RPMI7951 (cell line): ENCODE measurements around the gene DHRS1. TPM values are rescaled to one million over a fixed set of nuclear protein-coding genes. Genes with fewer than 3 reads are reported as not detected.
"Not testable (repeated sequence)": the region's sequence is repeated elsewhere in the genome, so short reads cannot be mapped to it uniquely, and the experiment has no call there.

Experiments used
- DNase-seq: peaks from one replicate; pipeline ENCODE4 v3.0.0-alpha.2; 2012; ENCODE audit warnings: low read depth
- total RNA-seq: library from RNA; depleted of rRNA; stranded (reverse); fragments of >200 nt; shearing (Covaris generic); gene quantifications from 2 replicates; pipeline ENCODE4 v1.2.3, GENCODE V29; 2014; rRNA removed

Gene DHRS1
- total RNA-seq, 1 experiment from 2014 or later = 12.6 TPM

GRCh38 chr14:24247422-24247821 is 52.2 kb downstream of the DHRS1 start:
- DNase-seq = no peak

DNA sequence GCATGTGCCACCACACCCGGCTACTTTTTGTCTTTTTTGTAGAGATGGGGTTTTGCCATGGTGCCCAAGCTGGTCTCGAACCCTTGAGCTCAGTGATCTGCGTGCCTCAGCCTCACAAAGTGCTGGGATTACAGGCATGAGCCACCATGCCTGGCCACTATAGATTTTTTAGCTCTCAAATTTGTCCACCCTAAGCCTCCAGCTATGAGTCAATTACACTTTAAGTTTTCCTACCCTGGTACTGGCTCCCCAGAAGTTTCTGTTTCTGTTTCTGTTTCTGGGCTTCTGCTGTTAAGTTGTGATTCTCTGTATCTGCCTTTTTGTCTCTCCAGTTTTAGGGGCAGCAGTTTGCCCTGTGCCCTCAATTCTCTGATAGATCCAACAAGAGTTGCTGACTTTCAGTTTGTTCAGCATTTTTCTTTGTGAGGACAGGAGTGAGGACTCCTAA is 52.8 kb downstream of the DHRS1 start:
- DNase-seq = peak; percentile 19

- not testable (repeated sequence) for DNase-seq
These were observed 54.2 kb downstream of the DHRS1 start for GRCh38 chr14:24245350-24245749.

DNA sequence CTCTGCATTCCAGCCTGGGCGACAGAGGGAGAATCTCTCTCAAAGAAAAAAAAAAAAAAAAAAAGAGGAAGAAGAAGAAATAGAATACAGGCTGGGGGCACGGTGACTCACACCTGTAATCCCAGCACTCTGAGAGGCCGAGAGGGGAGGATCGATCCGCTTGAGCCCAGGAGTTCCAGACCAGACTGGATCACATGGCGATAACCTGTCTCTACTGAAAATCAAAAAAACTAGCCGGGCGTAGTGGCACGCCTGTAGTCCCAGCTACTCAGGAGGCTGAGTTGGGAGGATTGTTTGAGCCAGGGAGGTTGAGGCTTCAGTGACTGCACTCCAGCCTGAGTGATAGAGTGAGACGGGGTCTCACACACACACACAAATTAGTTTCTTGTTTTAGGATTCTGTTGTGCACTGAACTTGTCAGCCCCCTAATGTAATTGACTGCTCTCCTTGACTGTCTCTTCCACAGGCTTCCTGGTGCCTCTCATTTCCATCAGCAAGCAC is 56.2 kb downstream of the DHRS1 start:
- DNase-seq = peak; percentile 30

DNA sequence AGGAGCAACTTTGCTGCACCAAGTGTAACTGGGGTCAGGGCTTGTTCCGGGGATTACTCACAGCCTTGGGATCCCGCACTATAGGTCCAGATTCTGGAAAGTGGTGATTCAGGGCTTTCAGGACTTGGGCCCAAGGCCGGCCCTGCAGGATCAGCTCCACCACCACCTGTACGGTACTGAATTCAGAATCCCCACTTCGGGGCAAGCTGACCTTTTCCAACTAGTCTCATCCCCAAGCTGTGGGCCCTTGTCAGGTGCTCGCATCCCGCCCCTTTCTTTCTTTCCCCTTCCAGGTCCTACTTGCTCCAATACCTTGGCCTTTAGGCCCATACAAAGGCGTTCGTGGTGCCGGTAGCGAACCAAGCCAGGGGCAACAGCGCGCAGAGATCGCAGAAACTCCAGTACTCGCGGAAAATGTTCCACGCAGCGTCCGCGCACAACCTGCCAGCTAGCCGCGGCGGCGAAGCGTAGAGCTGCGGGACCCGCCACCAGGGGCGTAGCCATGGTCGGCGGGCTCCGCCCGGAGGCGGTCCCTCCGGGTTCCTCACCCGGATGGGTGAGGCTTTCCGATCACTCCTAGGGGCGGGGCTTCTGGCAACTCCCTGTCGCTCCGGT is 57.6 kb downstream of the DHRS1 start:
- peak; percentile 89 for DNase-seq

Other genes with a start within 250 kb of the DHRS1 start
- under 0.01 and 0.12 TPM in 2 replicates for gene CARMIL3, start 247.8 kb downstream of the DHRS1 start, total RNA-seq
- not detected in 2 replicates for gene CPNE6, start 228.2 kb downstream of the DHRS1 start, total RNA-seq
- 12.3 and 12.5 TPM in 2 replicates for gene PCK2, start 205.5 kb downstream of the DHRS1 start, total RNA-seq
- gene DCAF11, start 185.0 kb downstream of the DHRS1 start, total RNA-seq = 42.9 and 57.1 TPM in 2 replicates
- 0.60 and 1.5 TPM in 2 replicates for gene NRL, start 184.8 kb downstream of the DHRS1 start, total RNA-seq
- 0.20 TPM in 1 of 2 replicates, not detected in the other for gene FITM1, start 169.1 kb downstream of the DHRS1 start, total RNA-seq
- gene PSME1, start 163.6 kb downstream of the DHRS1 start, total RNA-seq = 294 and 310 TPM in 2 replicates
- 25.8 and 32.6 TPM in 2 replicates for gene EMC9, start 158.2 kb downstream of the DHRS1 start, total RNA-seq
- gene PSME2, start 153.2 kb downstream of the DHRS1 start, total RNA-seq = 237 and 262 TPM in 2 replicates
- 28.5 and 37.8 TPM in 2 replicates for gene RNF31, start 152.3 kb downstream of the DHRS1 start, total RNA-seq
- 39.3 and 54.4 TPM in 2 replicates for gene IRF9, start 138.5 kb downstream of the DHRS1 start, total RNA-seq
- gene REC8, start 127.7 kb downstream of the DHRS1 start, total RNA-seq = 0.39 and 1.1 TPM in 2 replicates
- 22.9 and 30.9 TPM in 2 replicates for gene IPO4, start 111.0 kb downstream of the DHRS1 start, total RNA-seq
- gene TM9SF1, start 104.3 kb downstream of the DHRS1 start, total RNA-seq = 52.5 and 69.2 TPM in 2 replicates
- not detected in 2 replicates for gene TSSK4, start 94.1 kb downstream of the DHRS1 start, total RNA-seq
- 13.5 and 39.7 TPM in 2 replicates for gene CHMP4A, start 86.3 kb downstream of the DHRS1 start, total RNA-seq
- 23.3 and 26.2 TPM in 2 replicates for gene MDP1, start 83.7 kb downstream of the DHRS1 start, total RNA-seq
- 306 and 349 TPM in 2 replicates for gene NEDD8, start 67.4 kb downstream of the DHRS1 start, total RNA-seq
- gene GMPR2, start 66.9 kb downstream of the DHRS1 start, total RNA-seq = 51.2 and 52.9 TPM in 2 replicates
- gene TINF2, start 57.2 kb downstream of the DHRS1 start, total RNA-seq = 39.5 and 42.9 TPM in 2 replicates
- gene TGM1, start 36.6 kb downstream of the DHRS1 start, total RNA-seq = 0.60 and 0.78 TPM in 2 replicates
- 15.8 and 20.2 TPM in 2 replicates for gene RABGGTA, start 28.2 kb downstream of the DHRS1 start, total RNA-seq
- 10.7 and 10.8 TPM in 2 replicates for gene NOP9, start 70 bp upstream of the DHRS1 start, total RNA-seq
- gene CIDEB, start 8.2 kb upstream of the DHRS1 start, total RNA-seq = not detected in 2 replicates
- gene LTB4R2, start 10.4 kb upstream of the DHRS1 start, total RNA-seq = 0.72 and 0.88 TPM in 2 replicates
- 0.48 and 0.59 TPM in 2 replicates for gene LTB4R, start 11.7 kb upstream of the DHRS1 start, total RNA-seq
- not detected in 2 replicates for gene ADCY4, start 35.3 kb upstream of the DHRS1 start, total RNA-seq
- gene RIPK3, start 40.2 kb upstream of the DHRS1 start, total RNA-seq = 0.60 and 1.3 TPM in 2 replicates
- 10.6 and 13.1 TPM in 2 replicates for gene NFATC4, start 68.4 kb upstream of the DHRS1 start, total RNA-seq
- 0.36 and 0.39 TPM in 2 replicates for gene NYNRIN, start 99.2 kb upstream of the DHRS1 start, total RNA-seq
- gene CBLN3, start 129.9 kb upstream of the DHRS1 start, total RNA-seq = 0.72 and 1.3 TPM in 2 replicates
- gene KHNYN, start 130.2 kb upstream of the DHRS1 start, total RNA-seq = 18.4 and 23.1 TPM in 2 replicates
- 12.1 and 17.1 TPM in 2 replicates for gene SDR39U1, start 143.0 kb upstream of the DHRS1 start, total RNA-seq
- not detected in 2 replicates for gene CMA1, start 208.5 kb upstream of the DHRS1 start, total RNA-seq